UCSD-AML1 (cell line): ENCODE measurements around the gene GAB1.

Source experiments
- DNase-seq: peaks from one replicate; lab custom pipeline; 2025; ENCODE audit not compliant: unreplicated experiment; lab: John Stamatoyannopoulos, UW

Gene GAB1

DNA sequence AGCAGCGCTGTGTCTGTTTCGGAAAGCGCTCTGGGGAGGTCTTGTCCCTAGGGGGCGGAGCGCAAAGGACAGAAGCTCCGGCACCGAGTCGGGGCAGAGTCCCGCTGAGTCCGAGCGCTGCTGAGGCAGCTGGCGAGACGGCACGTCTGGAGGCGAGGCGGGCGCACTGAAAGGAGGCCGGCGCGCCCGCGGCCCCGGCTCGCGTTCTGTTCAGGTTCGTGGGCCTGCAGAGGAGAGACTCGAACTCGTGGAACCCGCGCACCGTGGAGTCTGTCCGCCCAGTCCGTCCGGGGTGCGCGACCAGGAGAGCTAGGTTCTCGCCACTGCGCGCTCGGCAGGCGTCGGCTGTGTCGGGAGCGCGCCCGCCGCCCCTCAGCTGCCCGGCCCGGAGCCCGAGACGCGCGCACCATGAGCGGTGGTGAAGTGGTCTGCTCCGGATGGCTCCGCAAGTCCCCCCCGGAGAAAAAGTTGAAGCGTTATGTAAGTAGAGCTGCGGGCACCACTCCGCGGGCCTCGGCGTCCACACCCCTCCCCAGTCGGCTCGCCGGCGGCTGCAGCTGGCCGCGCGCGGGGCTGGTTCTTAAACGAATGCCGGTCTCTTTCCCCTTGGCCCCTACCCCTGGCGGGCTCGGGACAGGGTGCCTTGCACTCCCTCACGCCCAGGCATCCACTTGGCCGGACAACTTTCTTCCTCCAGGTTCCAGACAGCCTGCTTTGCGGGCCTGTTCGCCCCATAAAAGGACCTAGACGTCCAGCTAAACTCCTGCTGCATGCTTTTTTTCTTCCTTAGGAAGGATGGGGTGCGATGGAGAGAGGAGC, at the start of gene GAB1:
GAB1 (plus strand) TSS at position 96 of the 819 bp plus-strand sequence; CDS start at position 409, 313 bp downstream.
- peak; percentile 81 for DNase-seq

DNA sequence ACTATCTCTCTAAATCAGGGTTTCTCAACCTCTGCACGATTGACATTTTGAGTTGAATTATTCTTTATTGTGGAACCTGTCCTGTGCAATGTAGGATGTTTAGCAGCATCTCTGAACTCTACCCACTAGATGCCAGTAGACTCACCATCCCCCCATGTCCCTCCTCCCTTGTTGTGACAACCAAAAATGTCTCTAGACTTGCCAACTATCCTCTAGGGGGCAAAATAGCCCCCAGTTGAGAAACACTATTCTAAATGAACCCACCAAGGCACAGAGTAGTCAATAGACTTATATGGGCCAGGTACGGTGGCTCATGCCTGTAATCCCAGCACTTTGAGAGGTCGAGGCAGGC, 49.1 kb upstream of the GAB1 start:
- no peak for DNase-seq

DNA sequence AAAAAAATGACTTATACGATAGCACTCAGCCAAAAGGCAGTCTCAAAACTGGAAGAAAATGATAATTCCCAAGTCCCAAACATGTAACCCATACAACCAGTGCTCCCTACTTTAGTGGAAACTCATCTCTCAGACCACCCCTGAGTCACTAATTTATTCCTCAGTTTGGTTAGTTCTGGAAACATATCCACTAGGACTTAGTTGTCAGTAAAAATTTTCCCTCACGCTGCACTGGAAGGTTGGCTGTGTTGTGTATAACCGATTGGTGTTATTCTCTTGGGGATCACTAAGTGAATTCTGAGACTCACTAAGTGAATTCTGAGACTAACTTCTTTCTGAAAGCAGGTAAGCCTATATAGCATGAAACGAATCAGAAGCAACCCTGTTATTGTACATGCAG, 48.5 kb upstream of the GAB1 start:
- no peak for DNase-seq

DNA sequence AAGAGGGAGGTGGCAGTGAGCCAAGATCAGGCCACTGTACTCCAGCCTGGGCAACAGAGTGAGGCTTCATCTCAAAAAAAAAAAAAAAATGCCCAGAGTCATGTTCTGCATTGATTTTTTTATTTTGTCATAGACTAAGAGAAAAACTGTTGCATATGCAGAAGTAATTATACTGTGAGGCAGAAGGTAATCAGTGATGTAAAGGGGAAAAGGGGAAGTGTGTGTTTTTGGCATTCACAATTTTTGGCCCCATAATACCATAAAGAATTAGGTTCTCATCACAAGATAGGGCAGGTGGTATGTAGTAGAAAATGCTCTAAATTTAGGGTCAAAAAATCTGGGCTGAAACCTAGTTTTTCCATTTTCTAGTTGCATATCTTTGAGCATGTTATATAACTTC, 47.3 kb upstream of the GAB1 start:
- no peak for DNase-seq

DNA sequence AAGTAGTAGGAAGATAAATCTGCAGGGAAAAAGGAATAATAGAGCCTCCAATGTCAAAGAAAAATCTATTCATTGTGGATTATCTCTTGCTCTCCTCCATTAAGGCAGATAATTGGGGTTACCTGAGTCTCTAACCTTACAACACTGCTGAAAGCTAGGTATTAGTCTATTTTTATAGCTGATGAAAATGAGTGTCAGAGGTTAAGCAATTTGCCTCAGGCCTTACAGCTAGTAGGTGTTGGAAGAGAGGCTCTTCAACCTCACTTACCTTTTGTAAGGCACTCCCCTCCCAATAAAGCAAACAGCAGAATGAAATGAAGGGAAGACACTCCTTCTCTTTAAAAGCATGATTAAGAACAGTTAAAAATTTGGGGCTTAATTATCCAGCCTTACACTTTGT, 45.4 kb upstream of the GAB1 start:
- DNase-seq, result no peak

DNA sequence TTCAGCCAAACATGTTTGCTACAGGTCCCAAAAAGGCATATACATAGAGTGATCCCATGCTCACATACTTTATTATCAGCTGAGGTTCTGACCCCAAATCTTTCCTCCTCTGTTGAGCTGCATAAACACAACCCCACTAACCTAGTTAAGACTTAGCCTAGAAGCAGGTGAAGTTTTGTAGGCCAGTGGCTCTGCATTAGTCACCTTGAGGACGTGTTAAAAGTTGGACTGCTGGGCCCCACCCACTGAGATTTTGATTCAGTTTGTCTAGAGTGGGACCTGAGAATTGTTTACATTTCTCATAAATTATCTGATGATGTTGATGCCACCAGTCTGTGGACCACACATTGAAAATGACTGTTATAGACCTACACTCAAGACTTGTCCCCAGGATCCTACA, 43.8 kb upstream of the GAB1 start:
- no peak for DNase-seq

DNA sequence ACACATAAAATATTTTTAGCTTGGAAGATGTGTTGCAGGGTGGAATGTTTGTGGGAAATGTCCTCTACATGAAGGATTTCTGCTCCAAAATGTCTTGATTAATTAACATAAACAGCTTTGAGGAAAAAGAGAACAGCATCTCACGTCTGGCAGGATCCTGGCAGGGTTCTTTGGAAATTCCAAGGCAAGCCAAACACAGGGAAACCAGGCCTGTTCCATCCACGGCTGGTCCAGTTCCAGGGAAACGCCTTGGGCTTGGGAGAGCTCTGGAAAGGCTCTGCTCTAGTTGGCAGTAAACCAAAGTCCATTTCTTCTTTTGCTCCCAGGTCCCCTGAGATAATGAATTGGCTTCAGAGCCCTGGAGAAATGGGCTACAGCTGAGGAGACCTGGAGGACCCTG, 42.4 kb upstream of the GAB1 start:
- no peak for DNase-seq

DNA sequence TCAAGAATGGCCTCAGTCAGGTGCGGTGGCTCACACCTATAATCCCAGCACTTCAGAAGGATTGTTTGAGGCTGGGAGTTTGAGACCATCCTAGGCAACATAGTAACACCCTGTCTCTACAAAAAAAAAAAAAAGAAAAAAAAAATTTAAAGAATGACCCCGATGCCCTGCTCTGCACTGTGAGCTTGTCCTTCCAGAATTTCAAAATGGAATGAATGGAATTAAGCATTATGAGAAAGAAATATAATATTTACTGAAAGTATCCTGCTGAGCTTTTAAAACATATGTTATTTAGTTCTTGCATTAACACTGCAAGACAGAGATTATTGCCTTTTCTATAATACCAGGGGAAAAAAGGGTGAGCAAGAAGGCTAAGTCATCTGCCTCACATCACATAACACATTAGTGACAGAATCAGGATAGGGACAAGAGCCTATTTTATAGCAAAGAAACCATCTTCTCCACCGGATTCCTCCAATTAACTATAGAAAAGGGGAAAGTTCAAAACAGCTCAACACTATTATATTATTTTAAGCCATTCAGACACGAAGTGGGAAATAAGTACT, 41.9 kb upstream of the GAB1 start:
- no peak for DNase-seq

DNA sequence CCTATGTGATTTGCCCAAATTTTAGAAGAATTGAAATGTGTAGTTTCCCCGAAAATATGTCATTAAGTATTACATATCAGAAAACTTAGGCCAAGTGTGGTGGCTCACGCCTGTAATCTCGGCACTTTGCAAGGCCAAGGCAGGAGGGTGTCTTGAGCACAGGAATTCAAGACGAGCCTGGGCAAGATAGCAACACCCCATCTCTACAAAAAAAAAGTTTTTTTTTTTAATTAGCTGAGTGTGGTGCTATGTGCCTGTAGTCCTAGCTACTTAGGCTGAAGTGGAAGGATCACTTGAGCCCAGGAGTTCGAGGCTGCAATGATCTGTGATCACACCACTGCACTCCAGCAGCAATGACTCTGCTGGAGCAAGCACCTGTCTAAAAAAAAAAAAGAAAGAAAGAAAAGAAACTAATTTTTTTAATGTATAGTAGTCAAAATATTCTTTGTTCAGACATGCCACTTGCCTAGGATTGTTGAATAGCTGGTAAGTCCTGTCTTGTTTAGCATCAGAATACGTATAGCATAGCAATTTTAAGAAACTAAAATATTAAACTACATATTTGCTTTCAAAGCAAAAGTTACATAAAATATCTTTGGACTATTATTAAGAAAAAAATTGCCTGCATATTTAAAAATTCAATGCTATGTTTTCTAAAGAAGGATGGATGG, 40.1 kb upstream of the GAB1 start:
- no peak for DNase-seq

DNA sequence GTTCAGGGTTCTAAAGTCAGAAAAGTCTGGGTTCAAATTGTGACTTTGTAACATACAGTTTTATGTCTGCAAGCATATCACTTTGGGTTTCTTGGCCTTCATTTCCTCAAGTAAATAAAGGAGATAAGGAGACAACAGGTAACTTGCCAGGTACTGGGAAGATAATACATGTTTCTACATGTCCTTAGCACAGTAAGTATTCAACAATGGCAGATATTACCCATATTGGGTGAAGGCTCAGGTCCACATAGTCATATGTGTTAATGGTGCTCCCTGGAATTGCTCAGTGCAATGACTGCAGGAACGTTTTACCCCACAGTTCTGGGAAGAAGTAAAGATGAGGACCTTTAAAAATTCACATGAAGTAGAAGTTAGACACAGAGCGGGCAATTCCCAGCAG, 35.8 kb upstream of the GAB1 start:
- no peak for DNase-seq

DNA sequence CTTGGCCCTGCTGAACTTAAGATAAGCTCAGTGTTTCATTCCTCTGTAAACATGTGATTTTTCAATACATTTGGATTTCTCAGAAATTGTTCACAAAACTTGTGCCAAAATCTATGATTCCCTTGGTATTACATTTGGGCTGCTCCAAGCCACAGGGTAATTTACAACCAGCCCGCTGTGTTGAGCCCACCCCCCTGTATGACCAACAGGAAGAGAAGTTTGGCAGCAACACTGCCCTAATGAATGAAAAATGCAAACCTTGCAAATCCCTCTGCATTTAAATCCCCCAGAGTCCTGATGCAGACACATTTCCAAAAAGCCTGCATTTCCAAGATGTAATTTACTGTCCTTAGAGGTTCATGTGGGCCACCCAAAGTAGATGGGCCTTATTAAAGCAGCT, 34.1 kb upstream of the GAB1 start:
- no peak for DNase-seq

DNA sequence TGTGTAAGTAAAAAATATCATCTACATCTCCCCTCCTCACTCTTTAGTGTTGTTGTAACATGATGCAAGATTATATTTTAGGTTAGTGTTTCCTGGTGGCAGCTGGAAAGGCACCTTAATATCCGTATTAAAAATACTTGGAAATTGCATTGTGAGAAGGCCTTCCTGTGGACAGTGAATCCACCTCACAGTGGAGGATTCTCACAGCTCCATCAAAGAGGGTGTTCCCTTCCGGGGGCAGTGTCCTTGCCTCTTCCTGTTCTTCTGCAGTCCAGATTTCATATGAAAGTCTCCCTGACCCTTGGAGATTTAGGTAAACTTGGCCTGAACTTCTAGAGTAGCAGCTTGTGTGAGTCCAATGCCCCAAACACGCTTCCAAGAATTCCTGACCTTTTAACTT, 29.9 kb upstream of the GAB1 start:
- DNase-seq, result no peak

DNA sequence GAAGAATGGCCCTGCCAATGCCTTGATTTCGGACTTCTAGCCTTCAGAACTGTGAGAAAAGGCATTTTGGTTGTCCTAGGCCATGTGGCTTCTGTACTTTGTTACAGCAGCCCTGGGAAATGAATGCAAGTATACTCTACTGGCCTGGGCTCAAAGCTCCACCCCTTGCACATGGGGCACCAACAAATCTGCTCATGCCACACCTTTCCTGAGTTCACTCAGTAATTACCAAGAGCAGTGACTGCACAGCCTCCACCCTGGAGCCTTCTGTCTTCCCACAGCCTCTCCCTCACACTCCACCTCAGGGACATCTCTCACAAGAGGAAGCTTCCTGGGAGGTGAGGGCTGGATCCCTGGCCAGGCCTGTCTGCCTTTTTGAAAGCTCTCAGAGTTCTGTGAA, 29.1 kb upstream of the GAB1 start:
- DNase-seq, result no peak

DNA sequence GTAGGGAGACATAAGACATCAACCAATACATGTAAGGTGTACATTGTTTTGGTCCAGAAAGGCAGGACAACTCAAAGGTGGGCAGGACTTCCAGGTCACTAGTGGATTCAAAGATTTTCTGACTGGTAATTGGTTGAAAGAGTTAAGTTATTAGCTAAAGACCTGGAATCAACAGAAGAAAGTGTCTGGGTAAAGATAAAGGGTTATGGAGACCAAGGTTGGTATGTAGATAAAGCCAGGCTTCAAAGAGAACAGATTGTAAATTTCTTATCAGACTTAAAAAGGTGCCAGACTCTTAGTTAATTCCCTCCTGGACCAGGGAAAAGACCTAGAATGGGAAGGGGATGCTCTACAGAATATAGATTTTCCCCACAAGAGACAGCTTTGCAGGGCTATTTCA, 28.3 kb upstream of the GAB1 start:
- DNase-seq, result no peak

DNA sequence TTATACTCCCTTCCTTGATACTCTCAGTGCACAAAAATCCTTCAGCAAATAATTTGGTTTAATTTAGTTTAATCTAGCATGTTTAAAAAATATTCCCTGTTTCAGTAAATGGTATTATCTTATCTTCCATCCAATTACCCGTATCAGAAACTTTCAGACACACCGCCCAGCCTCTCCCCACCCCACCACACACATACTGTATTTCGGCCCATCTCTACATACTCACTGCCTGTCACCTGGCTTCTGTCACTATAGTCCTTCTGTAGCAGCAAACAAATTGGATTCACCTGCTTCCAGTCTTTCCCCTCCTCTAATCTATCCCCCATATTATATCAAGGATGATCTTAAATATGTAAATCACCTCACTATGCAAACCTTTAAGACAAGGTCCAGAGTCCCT, 24.8 kb upstream of the GAB1 start:
- no peak for DNase-seq

DNA sequence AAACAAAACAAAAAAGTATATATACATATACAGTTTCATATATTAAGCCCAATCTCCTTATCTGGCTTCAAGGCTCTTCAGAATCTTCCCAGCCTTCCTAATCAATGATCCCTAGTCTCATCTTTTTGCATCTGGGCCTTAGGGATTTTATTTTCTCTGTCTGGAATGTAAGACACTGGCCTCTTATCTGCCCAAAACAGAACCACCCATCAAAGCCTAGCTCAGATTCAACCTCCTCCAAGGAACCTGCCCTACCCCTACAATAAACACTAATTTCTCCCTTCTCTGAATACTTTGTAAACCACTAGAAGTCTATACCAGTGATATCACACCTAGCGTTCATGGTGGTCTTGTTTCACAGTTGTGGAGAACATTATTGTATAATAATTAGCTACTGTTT, 23.2 kb upstream of the GAB1 start:
- no peak for DNase-seq

DNA sequence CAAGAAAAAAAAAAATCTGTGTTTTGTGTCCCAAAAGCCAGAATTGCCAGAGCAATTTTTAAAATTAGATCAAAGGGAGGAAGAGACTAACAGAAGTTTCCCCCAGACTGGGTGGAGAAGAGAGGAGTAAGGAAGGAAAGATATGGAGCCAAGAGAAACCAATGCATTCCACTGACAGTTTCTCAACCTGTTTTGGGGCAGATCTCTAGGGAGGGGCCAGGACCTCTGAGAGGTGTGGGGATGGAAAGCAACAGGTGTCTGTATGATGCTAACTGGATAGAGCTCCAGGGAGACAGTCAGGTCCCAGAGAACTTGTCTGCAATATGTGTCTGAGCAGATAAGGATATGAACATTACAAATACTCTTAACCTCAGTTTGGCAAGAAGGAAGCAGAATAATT, 22.7 kb upstream of the GAB1 start:
- DNase-seq, result no peak

DNA sequence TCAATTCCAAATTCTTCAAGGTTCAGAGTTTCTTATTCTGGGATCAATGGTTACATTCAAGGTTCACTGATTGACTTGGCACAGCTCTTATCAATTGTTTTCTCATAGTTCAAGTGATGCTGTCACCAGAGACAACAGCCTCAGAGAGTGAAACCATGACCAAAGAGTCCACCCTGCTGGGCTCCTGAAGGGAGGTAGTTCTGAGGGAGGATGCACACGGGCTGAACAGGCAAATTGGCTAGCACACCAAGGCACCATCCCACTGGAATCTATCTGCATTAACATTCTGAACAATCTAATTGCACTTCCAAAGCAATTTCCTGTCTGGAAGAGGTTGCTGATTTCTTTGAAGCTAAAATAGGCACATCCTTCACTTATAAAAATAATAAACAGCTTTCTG, 16.6 kb upstream of the GAB1 start:
- no peak for DNase-seq

DNA sequence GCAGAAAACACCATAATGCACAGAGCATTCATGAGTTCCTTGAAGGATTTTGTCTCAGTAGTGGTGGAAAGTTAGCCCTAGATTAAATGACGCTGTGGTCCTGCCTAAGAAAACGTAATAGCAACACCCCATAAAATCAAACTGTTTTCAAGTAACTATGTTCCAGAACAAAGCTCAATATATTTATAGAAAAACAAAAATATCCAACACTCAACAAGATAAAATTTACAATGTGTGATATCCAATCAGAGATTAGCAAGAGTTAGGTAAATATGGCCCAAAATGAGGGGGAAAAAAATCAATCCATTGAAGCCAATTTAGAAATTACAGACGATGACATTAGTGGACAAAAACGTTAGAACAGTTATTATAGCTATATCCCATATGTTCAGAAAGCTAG, 9.9 kb upstream of the GAB1 start:
- no peak for DNase-seq

DNA sequence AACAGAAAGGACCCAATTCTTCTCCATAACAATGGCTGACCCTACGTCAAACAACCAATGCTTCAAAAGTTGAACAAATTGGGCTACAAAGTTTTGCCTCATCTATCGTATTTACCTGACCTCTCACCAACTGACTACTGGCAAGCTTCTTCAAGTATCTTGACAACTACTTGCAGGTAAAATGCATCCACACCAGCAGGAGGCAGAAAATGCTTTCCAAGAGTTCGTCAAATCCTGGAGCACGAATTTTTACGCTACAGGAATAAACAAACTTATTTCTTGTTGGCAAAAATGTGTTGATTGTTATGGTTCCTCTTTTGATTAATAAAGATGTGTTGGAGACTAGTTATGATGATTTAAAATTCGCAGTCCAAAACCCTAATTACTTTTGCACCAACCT, 6.7 kb upstream of the GAB1 start:
- no peak for DNase-seq

DNA sequence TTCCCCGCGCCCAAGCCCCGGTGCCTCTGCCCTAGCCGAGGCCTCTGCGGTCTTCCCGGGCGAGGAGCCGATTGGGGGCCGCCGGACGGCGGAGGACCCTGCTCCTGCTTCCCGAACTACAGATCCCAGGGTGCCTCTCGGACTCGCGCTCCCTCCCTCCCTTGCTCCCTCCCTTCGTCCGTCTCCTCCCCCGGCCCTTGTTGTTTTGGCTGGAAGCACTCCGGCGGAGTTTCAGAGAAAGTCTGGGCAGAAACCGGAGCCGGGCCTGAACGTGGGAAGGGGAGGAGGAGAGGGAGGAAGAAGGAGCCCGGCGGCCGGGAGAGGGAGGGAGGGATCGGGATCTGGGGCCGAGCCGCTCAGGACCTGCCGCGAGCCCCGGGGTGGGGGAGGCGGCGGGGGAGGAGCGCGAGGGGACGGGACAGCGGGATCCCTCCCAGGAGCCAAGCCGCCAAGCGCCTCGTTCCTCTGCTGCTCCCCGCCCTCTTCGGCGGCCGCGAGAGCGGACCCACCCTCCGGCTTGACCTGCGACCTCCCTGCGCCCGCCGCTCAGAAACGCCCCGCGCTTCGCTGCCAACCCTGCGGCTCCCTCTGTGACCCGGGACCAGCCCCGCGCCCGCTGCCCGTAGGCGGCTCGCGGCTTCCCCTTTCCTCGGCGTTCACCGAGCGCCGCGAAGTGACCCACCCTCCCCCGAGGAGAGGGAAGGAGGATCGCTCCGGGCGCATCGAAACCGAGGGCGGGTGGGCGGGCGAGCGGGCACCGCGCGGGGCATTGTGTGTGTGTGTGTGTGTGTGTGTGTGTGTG, 496 bp upstream of the GAB1 start:
- DNase-seq, result peak; percentile 89
